HFFc6 (cell line): ENCODE data around the gene DNAAF3. TPM values are rescaled to one million over a fixed set of nuclear protein-coding genes. Genes with fewer than 3 reads are reported as not detected.

ENCODE experiments used
- DNase-seq: peaks from one replicate; pipeline ENCODE4 v3.0.0-alpha.2; 2018
- H3K27ac Mint-ChIP-seq: 2 replicates; pipeline ENCODE4 v1.8.0; 2020; ENCODE audit warnings: mild to moderate bottlenecking, mixed read lengths
- H3K27me3 Mint-ChIP-seq: 2 replicates; pipeline ENCODE4 v1.8.0; 2021; ENCODE audit warnings: mild to moderate bottlenecking, moderate library complexity, mixed read lengths; ENCODE audit not compliant: insufficient read depth
- H3K36me3 Mint-ChIP-seq: 2 replicates; pipeline ENCODE4 v1.8.0; 2021; ENCODE audit warnings: low read depth, mixed read lengths
- H3K4me1 Mint-ChIP-seq: 2 replicates; pipeline ENCODE4 v1.8.0; 2020; ENCODE audit warnings: low read depth, mixed read lengths
- H3K4me3 Mint-ChIP-seq: 2 replicates; pipeline ENCODE4 v1.8.0; 2020; ENCODE audit warnings: mild to moderate bottlenecking, moderate library complexity, mixed read lengths
- H3K9me3 Mint-ChIP-seq: 2 replicates; pipeline ENCODE4 v1.8.0; 2020; ENCODE audit warnings: mild to moderate bottlenecking, mixed read lengths
- microRNA-seq: library from miRNA; unstranded; fragments of <30 nt; microRNA quantifications from one replicate; pipeline ENCODE4, GENCODE V29; 2019
- total RNA-seq, 6 experiments: library from RNA; stranded (reverse); fragmentation: NEBNext Ultra II Directional; extraction: Animal tissue kit (Norgen Biotek cat#: 25700); gene quantifications; 2 replicates in 1 of 6; 3 replicates in 5 of 6; pipeline ENCODE4 v1.2.3, GENCODE V29; 2021
- TF ChIP-seq, protein P1 (sequence below): fragments of 200-600 bp; sonication (generic); IDR thresholded peaks from 2 replicates; pipeline ENCODE4 v1.5.0; 2021; ENCODE audit warnings: antibody characterized with exemption, mild to moderate bottlenecking

Gene DNAAF3
- total RNA-seq, 6 experiments from 2014 or later = 0.20 to 1.1 (median 0.72) TPM

DNA sequence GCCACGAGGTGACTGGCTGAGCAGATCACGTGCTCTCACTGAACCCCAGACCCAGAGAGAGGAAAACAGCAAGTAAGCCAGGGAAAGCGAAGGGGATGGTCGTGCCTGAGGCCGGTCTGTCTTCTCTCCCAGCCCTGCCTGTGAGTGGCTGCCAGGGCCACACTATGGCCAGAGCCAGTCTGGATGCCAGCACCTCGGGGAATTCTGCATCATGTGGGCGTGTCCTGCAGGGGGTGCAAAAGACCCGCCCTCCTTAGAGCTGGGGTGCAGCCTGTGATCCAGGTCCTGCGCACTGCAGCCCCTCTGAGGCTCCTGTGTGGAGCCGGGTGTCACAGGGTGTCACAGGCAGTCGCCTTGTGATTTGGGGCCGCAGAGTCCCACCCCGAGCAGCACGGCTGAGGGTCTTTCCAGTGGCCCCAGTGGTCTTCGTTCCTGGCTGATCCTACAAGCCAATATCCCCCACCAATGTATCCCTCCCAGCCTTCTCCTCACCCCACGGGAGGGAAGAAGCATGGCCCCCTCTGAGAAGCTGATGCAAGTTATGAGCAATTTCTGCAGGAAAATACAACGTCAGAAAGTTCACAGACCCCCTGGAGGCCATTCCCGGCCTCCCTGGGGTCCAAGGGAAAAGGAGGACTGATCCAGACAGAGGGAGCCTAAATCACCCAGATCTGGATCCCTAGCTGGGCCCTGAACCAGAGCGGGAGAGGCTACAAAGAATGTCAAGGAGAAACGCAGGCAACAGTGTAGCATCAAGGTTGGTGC, 56.7 kb downstream of the DNAAF3 start:
- Mint-ChIP-seq H3K4me1 (peaks cover 9% of the 10 kb centered on the region), H3K4me3 (no peak overlapping the region), H3K36me3 (peaks cover 28% of the 10 kb centered on the region), H3K27me3 (peaks cover 4% of the 10 kb centered on the region), H3K27ac (peak overlapping the region; percentile 58; the same call in 1 of the 2 replicates), H3K9me3 (no peaks in the 10 kb centered on the region)
- no peak for DNase-seq
- TF ChIP-seq, protein P1, sequence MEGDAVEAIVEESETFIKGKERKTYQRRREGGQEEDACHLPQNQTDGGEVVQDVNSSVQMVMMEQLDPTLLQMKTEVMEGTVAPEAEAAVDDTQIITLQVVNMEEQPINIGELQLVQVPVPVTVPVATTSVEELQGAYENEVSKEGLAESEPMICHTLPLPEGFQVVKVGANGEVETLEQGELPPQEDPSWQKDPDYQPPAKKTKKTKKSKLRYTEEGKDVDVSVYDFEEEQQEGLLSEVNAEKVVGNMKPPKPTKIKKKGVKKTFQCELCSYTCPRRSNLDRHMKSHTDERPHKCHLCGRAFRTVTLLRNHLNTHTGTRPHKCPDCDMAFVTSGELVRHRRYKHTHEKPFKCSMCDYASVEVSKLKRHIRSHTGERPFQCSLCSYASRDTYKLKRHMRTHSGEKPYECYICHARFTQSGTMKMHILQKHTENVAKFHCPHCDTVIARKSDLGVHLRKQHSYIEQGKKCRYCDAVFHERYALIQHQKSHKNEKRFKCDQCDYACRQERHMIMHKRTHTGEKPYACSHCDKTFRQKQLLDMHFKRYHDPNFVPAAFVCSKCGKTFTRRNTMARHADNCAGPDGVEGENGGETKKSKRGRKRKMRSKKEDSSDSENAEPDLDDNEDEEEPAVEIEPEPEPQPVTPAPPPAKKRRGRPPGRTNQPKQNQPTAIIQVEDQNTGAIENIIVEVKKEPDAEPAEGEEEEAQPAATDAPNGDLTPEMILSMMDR = no peak

Small RNAs within 50 kb of the gene (microRNA-seq; reads per million reads assigned to microRNA genes)
- gene MIR7975 = not detected

Other genes with a start within 250 kb of the DNAAF3 start
- gene NLRP7, start 219.1 kb downstream of the DNAAF3 start, total RNA-seq = not detected
- gene NLRP2, start 200.2 kb downstream of the DNAAF3 start, total RNA-seq = under 1 TPM in 1 of 6 experiments, not detected in 5; 0.26 TPM
- gene GP6, start 128.3 kb downstream of the DNAAF3 start, total RNA-seq = not detected
- 1 to 10 TPM; 2.4 to 3.3 (median 2.8) TPM for gene RDH13, start 103.5 kb downstream of the DNAAF3 start, total RNA-seq
- gene EPS8L1, start 90.7 kb downstream of the DNAAF3 start, total RNA-seq = under 1 TPM in 5 of 6 experiments, not detected in 1; 0.55 to 0.94 (median 0.64) TPM
- gene PPP1R12C, start 49.0 kb downstream of the DNAAF3 start, total RNA-seq = 10 to 100 TPM; 82.7 to 96.0 (median 91.9) TPM
- gene TNNT1, start 17.4 kb downstream of the DNAAF3 start, total RNA-seq = 1 to 10 TPM; 4.1 to 8.8 (median 7.3) TPM
- gene TNNI3, start 8.9 kb downstream of the DNAAF3 start, total RNA-seq = not detected
- gene SYT5, start 13.7 kb upstream of the DNAAF3 start, total RNA-seq = 1 to 10 TPM in 1 of 6 experiments, under 1 TPM in 2, not detected in 3; 0.09 to 1.2 (median 0.38) TPM
- 1 to 10 TPM in 1 of 6 experiments, under 1 TPM in 5; 0.45 to 1.0 (median 0.59) TPM for gene PTPRH, start 42.9 kb upstream of the DNAAF3 start, total RNA-seq
- 1 to 10 TPM; 1.8 to 2.7 (median 2.0) TPM for gene TMEM86B, start 62.1 kb upstream of the DNAAF3 start, total RNA-seq
- 10 to 100 TPM; 85.8 to 93.7 (median 88.9) TPM for gene PPP6R1, start 92.4 kb upstream of the DNAAF3 start, total RNA-seq
- gene HSPBP1, start 113.5 kb upstream of the DNAAF3 start, total RNA-seq = 10 to 100 TPM; 37.5 to 43.1 (median 42.5) TPM
- gene BRSK1, start 117.4 kb upstream of the DNAAF3 start, total RNA-seq = 10 to 100 TPM; 10.9 to 12.0 (median 11.3) TPM
- not detected for gene TMEM150B, start 158.7 kb upstream of the DNAAF3 start, total RNA-seq
- gene KMT5C, start 173.3 kb upstream of the DNAAF3 start, total RNA-seq = 1 to 10 TPM; 3.8 to 6.2 (median 4.4) TPM
- not detected for gene COX6B2, start 188.1 kb upstream of the DNAAF3 start, total RNA-seq
- gene GARIN5B, start 196.6 kb upstream of the DNAAF3 start, total RNA-seq = under 1 TPM in 1 of 6 experiments, not detected in 5; 0.05 TPM
- 10 to 100 TPM; 22.2 to 43.4 (median 36.1) TPM for gene IL11, start 203.8 kb upstream of the DNAAF3 start, total RNA-seq
- gene TMEM190, start 210.2 kb upstream of the DNAAF3 start, total RNA-seq = 1 to 10 TPM in 1 of 6 experiments, under 1 TPM in 2, not detected in 3; 0.33 to 1.1 (median 0.61) TPM
- 1 to 10 TPM in 2 of 6 experiments, under 1 TPM in 4; 0.26 to 2.4 (median 0.64) TPM for gene TMEM238, start 217.7 kb upstream of the DNAAF3 start, total RNA-seq
- 1,000 to 10,000 TPM; 2,082 to 2,537 (median 2,362) TPM for gene RPL28, start 219.3 kb upstream of the DNAAF3 start, total RNA-seq
- gene UBE2S, start 241.2 kb upstream of the DNAAF3 start, total RNA-seq = 100 to 1,000 TPM; 181 to 356 (median 309) TPM